HuH-7 (cell line): ENCODE data around the gene GLDN.
"Not testable (repeated sequence)": the region's sequence is repeated elsewhere in the genome, so short reads cannot be mapped to it uniquely, and the experiment has no call there.

Source experiments
- DNase-seq: peaks from one replicate; pipeline ENCODE4 v3.0.0; 2011; ENCODE audit warnings: low spot score

GLDN gene

DNA sequence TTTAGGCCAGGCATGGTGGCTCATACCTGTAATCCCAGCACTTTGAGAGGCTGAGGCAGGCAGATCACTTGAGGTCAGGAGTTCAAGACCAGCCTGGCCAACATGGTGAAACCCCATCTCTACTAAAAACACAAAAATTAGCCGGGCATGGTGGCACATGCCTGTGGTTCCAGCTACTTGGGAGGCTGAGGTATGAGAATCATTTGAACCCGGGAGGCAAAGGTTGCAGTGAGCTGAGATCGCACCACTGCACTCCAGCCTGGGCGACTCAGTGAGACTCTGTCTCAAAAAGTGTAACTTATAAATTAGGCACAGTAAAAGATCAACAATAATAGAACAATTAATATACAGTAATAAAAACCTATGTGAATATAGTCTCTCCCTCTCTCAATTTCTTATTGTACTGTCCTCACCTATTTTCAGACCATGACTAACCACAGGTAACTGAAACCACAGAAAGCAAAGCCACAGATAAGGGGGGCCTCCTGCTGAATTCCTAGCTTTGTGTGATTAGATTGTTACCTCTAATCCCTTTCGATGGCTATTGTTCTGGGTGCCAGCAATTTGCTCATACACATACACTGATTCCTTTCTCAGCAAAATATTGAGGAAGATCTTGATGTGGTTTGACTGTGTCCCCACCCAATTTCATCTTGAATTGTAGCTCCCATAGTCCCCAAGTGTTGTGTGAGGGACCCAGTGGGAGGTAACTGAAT is 104.7 kb downstream of the GLDN start:
- not testable (repeated sequence) for DNase-seq

DNA sequence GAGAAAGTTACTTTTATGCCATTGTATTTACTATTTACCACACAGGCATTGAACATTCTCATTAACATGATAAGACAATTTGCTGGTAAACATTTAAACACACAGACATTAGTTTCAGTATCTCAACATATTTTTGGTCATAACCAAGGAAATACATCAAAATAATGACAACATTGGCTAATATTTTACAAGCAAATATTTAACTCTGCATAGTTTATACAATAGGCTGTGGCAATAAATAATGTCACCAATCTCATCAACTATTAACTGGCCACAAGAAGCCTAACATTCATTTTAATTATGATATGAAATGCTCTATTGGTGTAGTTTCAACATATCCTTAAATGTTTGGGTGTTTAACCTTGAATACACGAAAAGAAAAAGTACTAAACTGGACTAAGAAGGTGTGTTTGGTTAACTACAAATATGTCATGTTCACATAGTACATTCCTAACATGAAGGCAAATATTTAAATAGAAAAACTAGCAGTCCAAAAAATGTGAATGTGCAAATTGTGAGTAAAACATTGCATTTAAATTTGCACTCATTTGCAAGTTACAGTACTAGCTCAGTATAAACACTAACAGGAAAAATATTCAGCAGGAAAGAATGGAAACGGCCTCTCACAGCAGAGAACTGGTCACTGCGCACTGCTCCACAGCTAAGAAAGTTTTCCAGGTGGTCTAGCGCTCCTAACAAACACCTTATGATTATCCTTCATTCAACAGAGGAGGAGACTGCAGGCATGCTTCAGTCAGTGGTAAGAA is 106.6 kb downstream of the GLDN start:
- no peak for DNase-seq

DNA sequence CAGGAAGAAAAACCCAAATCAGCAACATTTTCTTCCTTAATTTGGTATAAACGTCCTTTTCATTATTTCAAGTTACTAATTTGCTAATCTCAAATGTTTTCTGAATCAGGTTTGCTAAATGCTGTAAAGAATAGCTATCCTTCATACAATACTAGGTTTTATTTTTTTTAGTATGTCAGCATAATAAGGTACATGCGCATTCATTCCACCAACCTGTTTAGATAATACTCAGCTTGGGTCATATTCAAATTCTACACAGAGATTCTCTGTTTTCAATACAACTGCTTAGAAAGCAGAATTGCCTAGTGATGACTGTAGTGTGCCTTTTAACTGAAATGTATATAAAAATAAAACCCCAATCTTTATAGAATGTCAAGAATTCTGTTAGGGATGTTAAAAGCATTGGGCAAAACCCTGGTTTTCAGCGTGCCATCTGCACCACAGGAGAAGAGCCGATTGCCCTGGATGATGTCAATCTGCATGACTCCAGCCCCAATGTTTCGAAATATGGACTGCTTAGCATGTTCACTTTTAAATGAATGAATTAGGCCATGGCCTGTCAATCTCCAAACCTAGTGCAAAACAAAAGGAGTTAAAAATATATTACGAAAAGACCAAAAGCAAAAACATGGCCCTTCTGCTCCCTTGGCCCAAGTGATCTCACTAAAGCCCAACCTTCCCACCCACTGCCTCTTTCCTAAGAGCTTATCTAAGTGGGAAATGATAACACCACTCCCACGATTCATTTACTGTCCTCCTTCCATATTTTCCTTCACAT is 107.4 kb downstream of the GLDN start:
- no peak for DNase-seq

- no peak for DNase-seq
These were observed 108.5 kb downstream of the GLDN start for GRCh38 chr15:51450001-51450400.
